Activated CD4-positive, alpha-beta T cell treated with anti-CD3 and anti-CD28 coated beads, Interleukin-2, amount 50 U/mL, for 48 hours (primary cell): Measurements from ENCODE around the gene PCDHGB5.
"Not testable (repeated sequence)": the region's sequence is repeated elsewhere in the genome, so short reads cannot be mapped to it uniquely, and the experiment has no call there.

Source experiments
- DNase-seq, 2 experiments: peaks; one replicate each; pipeline ENCODE4 v3.0.0-alpha.2; 2020

PCDHGB5 gene

DNA sequence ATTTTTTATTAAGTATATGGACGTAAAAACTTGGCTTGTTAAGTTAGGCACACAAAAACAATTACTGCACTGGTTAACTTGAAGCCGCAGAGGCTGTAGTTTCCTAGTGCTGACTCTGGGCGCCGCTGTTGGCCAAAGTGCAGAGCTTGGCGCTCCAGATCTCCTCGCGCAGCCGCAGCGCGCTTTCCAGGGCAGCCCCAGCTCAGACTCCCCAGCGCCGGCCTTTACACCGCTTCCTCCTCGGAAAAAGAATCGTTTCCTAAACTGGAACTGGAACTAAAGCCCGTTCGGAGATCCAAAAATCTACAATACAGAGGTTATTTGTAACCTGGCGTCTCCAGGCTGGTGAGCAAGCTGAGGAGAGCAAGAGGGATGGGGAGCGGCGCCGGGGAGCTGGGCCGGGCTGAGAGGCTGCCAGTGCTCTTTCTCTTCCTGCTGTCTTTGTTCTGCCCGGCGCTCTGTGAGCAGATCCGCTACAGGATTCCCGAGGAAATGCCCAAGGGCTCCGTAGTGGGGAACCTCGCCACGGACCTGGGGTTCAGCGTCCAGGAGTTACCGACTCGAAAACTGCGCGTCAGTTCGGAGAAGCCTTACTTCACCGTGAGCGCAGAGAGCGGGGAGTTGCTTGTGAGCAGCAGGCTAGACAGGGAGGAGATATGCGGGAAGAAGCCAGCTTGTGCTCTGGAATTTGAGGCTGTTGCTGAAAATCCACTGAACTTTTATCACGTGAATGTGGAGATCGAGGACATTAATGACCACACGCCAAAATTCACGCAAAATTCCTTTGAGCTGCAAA is at the start of gene PCDHGB5:
Gene PCDHGB5, plus strand, starts transcription at position 192 of the 796 bp plus-strand sequence. Its CDS starts 181 bp downstream, at position 373.
- peak in 1 of 2 experiments; percentile 36 for DNase-seq

DNA sequence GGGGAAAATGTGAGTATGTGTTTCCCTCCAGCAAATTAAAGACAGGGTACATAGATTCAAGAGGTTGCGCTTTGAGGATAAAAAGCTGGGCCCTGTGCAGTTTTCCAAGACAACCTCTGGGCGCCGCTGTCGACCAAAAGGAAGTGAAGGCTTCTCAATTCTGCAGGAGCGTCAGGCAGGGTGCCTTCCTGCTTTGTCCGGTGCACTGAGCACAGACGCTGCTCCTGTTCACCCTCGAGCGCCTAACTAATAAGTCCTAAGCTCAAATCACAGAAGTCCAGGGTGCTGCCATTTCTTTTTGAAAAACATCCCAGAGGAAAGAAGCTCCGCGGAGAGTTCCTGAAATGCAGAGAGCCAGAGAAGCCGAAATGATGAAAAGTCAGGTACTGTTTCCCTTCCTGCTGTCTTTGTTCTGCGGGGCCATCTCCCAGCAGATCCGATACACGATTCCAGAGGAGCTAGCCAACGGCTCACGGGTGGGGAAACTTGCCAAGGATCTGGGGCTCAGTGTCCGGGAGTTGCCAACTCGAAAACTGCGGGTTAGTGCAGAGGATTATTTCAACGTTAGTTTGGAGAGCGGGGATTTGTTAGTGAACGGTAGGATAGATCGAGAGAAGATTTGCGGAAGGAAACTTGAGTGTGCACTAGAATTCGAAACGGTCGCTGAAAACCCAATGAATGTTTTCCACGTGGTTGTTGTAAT is 47.7 kb upstream of the PCDHGB5 start, which contains the start of gene PCDHGB1:
Gene PCDHGB1, plus strand, starts transcription at position 183 of the 703 bp plus-strand sequence. Its CDS starts 162 bp downstream, at position 345.
- peak; percentile 24 to 41 for DNase-seq

DNA sequence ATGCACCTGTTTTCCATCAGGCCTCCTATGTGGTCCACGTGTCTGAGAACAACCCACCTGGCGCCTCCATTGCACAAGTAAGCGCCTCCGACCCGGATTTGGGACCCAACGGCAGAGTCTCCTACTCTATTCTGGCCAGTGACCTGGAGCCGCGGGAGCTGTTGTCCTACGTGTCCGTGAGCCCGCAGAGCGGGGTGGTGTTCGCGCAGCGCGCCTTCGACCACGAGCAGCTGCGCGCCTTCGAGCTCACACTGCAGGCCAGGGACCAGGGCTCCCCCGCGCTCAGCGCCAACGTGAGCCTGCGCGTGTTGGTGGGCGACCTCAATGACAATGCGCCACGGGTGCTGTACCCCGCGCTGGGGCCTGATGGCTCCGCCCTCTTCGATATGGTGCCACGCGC is 46.2 kb upstream of the PCDHGB5 start:
- no peak for DNase-seq

DNA sequence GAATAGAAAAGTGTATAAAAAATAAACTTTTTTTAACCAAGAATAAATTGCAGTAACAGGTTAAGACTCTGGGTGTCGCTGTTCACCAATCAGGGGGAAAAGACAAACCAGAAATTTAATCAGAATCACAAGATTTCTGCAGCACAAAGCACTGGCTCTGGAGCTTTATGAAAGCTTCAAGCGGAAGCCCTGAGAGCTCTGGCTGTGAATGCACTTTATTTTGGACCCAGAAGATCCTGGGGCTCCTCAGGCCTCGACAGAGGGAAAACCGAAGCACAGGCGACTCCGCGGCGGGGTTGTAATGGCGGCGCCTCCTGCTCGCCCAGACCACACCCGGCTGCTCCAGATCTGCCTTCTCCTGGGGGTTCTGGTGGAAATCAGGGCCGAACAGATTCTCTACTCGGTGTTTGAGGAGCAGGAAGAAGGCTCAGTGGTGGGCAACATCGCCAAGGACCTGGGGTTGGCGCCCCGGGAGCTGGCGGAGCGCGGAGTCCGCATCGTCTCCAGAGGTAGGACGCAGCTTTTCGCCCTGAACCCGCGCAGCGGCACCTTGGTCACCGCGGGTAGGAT is 42.8 kb upstream of the PCDHGB5 start, which contains the start of gene PCDHGA4:
Gene PCDHGA4, plus strand, starts transcription at position 122 of the 570 bp plus-strand sequence. Its CDS starts 87 bp downstream, at position 209.
- no peak for DNase-seq

DNA sequence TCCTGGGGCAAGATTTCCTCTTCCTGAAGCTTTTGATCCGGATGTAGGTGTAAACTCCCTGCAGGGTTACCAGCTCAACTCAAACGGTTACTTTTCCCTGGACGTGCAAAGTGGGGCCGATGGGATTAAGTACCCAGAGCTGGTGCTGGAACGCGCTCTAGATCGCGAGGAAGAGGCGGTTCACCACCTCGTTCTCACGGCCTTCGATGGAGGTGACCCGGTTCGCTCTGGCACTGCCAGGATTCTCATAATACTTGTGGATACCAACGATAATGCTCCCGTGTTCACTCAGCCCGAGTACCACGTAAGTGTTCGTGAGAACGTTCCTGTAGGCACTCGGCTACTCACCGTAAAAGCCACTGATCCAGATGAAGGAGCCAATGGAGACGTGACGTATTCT is 42.1 kb upstream of the PCDHGB5 start:
- DNase-seq: no peak

DNA sequence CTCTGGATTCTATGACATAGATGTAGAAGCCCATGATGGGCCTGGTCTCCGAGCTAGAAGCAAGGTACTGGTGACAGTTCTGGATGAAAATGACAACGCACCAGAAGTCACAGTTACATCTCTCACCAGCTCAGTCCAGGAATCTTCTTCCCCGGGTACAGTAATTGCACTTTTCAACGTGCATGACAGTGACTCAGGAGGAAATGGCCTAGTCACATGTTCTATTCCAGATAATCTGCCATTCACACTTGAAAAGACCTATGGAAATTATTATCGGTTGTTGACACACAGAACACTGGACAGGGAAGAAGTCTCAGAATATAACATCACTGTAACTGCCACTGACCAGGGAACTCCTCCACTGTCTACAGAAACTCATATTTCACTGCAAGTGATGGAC is 41.6 kb upstream of the PCDHGB5 start:
- no peak for DNase-seq

DNA sequence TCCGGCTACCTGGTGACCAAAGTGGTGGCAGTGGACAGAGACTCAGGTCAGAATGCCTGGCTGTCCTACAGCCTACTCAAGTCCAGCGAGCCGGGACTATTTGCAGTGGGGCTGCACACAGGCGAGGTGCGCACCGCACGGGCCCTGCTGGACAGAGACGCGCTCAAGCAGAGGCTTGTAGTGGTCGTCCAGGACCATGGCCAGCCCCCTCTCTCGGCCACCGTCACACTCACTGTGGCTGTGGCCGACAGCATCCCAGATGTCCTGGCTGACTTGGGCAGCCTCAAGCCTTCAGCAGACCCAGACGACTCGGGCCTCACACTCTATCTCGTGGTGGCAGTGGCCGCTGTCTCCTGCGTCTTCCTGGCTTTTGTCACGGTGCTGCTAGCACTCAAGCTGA is 40.8 kb upstream of the PCDHGB5 start:
- DNase-seq: no peak

DNA sequence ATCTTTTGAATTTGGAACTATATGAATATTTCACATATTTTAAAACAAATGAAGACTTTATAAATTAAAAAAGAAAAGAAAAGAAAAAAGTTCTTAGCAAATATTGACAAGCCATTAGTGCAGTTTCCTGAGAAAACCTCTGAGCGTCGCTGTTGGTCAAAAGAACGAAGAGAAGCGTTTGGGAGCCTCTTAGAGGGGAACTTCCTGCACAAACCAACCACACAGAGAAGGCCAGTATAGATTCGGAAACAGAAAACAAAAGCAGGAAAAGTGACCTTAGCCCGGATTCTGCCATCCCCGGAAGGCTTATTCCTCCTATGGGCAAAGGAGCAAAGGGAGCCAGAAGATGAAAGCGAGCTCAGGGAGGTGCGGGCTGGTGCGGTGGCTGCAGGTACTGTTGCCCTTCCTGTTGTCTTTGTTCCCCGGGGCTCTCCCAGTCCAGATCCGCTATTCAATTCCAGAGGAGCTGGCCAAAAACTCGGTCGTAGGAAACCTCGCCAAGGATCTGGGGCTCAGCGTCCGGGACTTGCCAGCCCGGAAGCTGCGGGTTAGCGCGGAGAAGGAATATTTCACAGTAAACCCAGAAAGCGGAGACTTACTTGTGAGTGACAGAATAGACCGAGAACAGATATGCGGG is 37.8 kb upstream of the PCDHGB5 start, which contains the start of gene PCDHGB2:
Gene PCDHGB2, plus strand, starts transcription at position 205 of the 637 bp plus-strand sequence. Its CDS starts 142 bp downstream, at position 347.
- DNase-seq: no peak

DNA sequence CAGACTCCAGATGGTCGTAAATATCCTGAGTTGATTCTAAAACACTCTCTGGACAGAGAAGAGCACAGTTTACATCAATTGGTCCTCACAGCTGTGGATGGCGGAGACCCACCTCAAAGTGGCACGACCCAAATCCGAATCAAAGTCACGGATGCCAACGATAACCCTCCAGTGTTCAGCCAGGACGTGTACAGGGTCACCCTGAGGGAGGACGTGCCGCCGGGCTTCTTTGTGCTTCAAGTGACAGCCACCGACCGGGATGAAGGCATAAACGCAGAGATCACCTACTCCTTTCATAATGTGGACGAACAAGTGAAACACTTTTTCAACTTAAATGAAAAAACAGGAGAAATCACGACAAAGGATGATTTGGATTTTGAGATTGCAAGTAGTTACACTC is 37.1 kb upstream of the PCDHGB5 start:
- no peak for DNase-seq

DNA sequence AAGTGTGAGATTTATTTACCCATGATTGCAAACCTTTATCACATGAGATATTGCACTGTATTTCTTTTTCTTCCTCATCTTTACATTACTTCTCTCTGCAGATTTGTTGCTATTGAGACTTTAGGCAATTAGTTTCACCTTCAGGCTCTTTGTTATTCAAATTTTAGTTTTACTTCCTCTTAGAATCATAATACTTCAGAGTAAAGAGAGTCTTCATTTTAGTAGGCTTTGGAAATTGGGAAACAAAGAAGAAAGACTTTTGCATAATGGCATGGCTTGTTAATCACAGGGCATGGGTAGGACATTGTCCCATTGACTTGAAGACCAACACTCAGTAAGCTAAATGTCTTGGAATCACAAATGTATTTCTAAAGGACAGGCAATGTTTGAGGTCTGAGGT is 35.0 kb upstream of the PCDHGB5 start:
- DNase-seq: no peak

DNA sequence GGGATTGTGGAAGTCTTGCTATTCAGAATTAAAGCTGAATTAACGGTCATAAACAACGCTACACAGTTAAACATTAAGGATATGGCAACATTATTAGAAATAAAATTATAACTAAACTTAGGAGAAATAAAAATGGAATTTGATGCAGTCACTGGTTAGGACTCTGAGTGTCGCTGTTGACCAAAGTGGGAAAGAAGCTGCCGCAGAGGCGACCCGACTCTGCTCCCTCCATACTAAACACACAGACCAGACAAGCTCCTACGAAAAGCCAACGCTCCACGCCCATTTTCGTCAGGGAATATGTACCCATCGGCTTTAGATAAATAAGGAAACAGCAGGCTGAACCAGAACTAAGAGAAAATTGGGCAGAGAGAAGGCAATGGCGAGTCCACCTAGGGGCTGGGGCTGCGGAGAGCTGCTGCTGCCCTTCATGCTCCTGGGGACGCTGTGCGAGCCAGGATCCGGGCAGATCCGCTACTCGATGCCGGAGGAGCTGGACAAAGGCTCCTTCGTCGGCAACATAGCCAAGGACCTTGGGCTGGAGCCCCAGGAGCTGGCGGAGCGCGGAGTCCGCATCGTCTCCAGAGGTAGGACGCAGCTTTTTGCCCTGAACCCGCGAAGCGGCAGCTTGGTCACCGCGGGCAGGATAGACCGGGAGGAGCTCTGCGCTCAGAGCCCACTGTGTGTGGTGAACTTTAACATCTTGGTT is 33.6 kb upstream of the PCDHGB5 start, which contains the start of gene PCDHGA5:
Gene PCDHGA5, plus strand, starts transcription at position 211 of the 709 bp plus-strand sequence. Its CDS starts 169 bp downstream, at position 380.
- DNase-seq: no peak

DNA sequence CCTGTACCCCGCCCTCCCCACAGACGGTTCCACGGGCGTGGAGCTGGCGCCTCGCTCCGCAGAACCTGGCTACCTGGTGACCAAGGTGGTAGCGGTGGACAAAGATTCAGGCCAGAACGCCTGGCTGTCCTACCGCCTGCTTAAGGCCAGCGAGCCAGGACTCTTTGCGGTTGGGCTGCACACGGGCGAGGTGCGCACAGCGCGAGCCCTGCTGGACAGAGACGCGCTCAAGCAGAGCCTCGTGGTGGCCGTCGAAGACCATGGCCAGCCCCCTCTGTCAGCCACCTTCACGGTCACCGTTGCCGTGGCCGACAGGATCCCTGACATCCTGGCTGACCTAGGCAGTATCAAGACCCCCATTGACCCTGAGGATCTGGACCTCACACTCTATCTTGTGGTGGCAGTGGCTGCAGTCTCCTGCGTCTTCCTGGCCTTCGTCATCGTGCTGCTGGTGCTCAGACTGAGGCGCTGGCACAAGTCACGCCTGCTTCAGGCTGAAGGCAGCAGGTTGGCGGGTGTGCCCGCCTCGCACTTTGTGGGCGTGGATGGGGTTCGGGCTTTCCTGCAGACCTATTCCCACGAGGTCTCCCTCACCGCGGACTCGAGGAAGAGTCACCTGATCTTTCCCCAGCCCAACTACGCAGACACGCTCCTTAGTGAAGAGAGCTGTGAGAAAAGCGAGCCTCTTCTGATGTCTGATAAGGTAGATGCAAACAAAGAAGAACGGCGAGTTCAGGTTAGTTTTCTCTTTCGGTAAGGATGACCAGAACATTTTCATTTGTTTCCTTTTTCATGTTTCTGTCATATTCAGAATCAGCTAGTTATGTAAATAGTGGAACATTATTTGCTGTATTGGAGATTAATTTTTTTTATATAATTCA is 31.5 kb upstream of the PCDHGB5 start:
- no peak for DNase-seq

DNA sequence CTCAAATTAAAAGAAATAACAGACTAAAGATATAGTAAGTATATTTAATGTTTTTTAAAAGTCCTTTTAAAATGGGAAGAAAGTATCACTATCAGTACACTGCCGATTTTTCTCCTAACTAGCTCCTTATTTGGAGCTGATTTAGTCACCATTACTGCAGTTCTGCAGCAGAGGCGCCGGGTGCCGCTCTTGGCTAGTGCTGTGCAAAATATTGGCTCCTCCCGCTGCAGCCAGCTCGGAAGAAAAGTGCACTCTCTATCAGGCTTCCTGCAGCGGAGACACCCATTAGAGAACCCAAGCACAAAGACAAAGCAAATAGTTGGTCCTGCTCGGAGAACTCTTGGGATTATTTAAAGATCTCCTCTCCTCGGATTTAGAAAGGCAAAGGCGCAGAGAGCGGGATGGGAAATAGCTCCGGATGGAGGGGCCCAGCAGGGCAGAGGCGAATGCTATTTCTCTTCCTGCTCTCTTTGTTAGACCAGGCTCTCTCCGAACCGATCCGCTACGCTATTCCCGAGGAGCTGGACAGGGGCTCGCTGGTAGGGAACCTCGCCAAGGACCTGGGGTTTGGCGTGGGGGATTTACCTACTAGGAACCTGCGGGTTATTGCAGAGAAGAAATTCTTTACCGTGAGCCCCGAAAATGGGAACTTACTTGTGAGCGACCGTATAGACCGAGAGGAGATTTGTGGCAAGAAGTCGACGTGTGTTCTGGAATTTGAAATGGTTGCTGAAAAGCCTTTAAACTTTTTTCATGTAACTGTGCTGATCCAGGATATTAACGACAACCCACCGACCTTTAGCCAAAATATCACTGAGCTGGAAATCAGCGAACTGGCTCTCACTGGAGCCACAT is 27.5 kb upstream of the PCDHGB5 start, which contains the start of gene PCDHGB3:
Gene PCDHGB3, plus strand, starts transcription at position 249 of the 855 bp plus-strand sequence. Its CDS starts 153 bp downstream, at position 402.
- DNase-seq: peak; percentile 13 to 36

DNA sequence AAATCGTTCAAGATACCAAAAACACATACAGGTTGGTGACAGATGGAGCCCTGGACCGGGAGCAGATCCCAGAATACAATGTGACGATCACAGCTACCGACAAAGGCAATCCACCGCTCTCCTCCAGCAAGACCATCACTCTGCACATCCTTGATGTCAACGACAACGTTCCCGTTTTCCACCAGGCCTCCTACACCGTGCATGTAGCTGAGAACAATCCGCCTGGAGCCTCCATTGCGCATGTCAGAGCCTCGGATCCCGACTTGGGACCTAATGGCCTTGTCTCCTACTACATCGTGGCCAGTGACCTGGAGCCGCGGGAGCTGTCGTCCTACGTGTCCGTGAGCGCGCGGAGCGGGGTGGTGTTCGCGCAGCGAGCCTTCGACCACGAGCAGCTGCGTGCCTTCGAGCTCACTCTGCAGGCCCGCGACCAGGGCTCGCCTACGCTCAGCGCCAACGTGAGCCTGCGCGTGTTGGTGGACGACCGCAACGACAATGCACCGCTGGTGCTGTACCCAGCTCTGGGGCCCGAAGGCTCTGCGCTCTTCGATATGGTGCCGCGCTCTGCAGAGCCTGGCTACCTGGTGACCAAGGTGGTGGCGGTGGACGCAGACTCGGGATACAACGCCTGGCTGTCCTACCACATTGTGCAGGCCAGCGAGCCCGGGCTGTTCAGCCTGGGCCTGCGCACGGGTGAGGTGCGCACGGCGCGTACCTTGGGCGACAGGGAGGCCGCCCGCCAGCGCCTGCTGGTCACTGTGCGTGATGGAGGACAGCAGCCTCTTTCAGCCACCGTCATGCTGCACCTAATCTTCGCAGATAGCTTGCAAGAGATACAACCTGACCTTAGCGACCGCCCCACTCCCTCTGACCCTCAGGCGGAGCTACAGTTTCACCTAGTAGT is 25.9 kb upstream of the PCDHGB5 start:
- DNase-seq: no peak

DNA sequence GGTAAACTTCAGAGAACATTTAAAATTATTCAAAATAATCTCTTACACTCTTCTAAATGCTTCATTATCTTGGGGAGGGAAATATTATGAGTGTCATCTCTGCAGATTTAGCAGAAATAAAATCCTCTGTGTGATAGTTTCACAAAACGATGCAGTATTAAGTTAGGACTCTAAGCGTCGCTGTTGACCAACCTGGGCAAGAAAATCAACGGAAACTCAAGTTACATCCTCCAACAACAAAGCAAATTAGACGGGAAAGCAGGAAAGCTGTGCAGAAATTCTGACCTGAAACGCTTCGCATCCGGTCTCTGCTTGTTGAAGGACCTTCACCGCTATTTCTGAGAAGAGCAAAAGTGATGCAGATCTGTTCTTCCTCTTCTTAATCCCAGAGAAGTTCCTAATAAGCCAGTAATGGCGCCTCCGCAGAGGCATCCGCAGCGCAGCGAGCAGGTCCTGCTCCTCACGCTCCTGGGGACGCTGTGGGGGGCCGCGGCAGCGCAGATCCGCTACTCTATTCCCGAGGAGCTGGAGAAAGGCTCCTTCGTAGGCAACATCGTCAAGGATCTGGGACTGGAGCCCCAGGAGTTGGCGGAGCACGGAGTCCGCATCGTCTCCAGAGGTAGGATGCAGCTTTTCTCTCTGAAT is 24.0 kb upstream of the PCDHGB5 start, which contains the start of gene PCDHGA6:
Gene PCDHGA6, plus strand, starts transcription at position 219 of the 645 bp plus-strand sequence. Its CDS starts 193 bp downstream, at position 412.
- no peak for DNase-seq

DNA sequence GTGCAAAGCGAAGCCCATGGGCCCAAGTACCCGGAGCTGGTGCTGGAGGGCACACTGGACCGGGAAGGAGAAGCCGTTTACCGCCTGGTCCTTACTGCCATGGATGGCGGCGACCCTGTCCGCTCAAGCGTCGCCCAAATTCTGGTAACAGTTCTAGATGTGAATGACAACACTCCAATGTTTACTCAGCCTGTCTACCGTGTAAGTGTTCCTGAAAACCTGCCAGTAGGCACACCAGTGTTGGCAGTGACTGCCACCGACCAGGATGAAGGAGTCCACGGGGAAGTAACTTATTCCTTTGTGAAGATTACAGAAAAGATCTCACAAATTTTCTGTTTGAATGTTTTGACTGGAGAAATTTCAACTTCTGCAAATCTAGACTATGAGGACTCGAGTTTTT is 23.1 kb upstream of the PCDHGB5 start:
- no peak for DNase-seq

DNA sequence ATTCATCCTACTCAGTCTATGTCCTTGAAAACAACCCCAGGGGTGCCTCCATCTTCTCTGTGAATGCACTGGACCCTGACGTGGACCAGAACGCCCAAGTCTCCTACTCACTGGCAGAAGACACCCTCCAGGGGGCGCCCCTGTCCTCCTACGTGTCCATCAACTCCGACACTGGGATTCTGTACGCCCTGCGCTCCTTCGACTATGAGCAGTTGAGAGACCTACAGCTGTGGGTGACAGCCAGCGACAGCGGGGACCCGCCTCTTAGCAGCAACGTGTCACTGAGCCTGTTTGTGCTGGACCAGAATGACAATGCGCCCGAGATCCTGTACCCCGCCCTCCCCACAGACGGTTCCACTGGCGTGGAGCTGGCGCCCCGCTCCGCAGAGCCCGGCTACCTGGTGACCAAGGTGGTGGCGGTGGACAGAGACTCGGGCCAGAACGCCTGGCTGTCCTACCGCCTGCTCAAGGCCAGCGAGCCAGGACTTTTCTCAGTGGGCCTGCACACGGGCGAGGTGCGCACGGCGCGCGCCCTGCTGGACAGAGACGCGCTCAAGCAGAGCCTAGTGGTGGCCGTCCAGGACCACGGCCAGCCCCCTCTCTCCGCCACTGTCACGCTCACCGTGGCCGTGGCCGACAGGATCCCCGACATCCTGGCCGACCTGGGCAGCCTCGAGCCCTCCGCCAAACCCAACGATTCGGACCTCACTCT is 22.1 kb upstream of the PCDHGB5 start:
- not testable (repeated sequence) for DNase-seq
